Measurements from ENCODE around the gene OR2J1.

The OR2J1 gene

DNA sequence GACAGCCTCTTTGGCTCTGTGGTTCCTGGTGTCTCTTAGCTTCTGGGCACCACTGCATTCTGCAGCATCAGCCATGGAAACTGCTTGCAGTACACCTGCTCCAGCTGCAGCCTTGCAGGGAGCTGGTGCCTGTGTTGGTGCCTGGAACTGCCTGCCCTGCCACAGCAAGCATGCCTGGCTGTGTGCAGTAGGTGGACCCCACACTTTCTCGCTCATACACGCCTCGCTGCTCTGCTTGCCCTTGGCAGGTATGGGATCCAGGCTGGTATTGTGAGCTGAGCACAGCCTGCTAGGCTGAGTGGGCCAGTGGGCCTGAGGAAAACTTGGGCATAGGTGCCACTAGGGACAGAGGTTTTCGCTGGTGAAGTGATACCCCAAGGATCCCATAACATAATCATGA, 31.4 kb downstream of the OR2J1 start:
- Histone ChIP-seq H3K27ac (ENCODE audit: extremely low read depth, low read depth, low read length) (no peak overlapping the region), H3K4me3 (ENCODE audit: low read depth, low read length) (no peak overlapping the region), H3K36me3 (ENCODE audit: control insufficient read depth in 2 of 2, insufficient read depth in 1 of 2, low read length in 2 of 2) (no peaks in the 10 kb centered on the region), H3K9me3 (ENCODE audit: control insufficient read depth, insufficient read depth, low read depth, low read length) (no peaks in the 10 kb centered on the region), H3K4me1 (ENCODE audit: control insufficient read depth, insufficient read depth, low read length) (no peaks in the 10 kb centered on the region)
- POLR2A ChIA-PET = no interaction called here
- no peak for TF ChIP-seq OVOL3 (tag by site-specific recombination; IDR thresholded peaks at IDR 0.05)
- TF ChIP-seq SP3 (tag by site-specific recombination; IDR thresholded peaks at IDR 0.05) = no peak
- TF ChIP-seq SP7 (tag by site-specific recombination; IDR thresholded peaks at IDR 0.05) = no peak
- TF ChIP-seq MEIS1 (CRISPR knock-in tag; IDR thresholded peaks at IDR 0.05; ENCODE audit: borderline replicate concordance) = no peak
- TF ChIP-seq HOXA7 (CRISPR knock-in tag; IDR thresholded peaks at IDR 0.05; ENCODE audit: borderline replicate concordance) = no peak
- TF ChIP-seq ZBTB44 (tag by site-specific recombination; IDR thresholded peaks at IDR 0.05) = no peak
- TF ChIP-seq, protein P1, sequence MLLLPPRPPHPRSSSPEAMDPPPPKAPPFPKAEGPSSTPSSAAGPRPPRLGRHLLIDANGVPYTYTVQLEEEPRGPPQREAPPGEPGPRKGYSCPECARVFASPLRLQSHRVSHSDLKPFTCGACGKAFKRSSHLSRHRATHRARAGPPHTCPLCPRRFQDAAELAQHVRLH (tag by site-specific recombination; IDR thresholded peaks at IDR 0.05) = no peak
- no peak for TF ChIP-seq ZNF449 (tag by site-specific recombination; IDR thresholded peaks at IDR 0.05)
- no peak for TF ChIP-seq MZF1 (tag by site-specific recombination; IDR thresholded peaks at IDR 0.05; ENCODE audit: borderline replicate concordance)
- TF ChIP-seq IKZF3 (tag by site-specific recombination; IDR thresholded peaks at IDR 0.05) = no peak
- TF ChIP-seq REST (tag by site-specific recombination; IDR thresholded peaks at IDR 0.05) = no peak
- TF ChIP-seq ZNF175 (tag by site-specific recombination; IDR thresholded peaks at IDR 0.05) = no peak
- no peak for TF ChIP-seq KLF9 (tag by site-specific recombination; IDR thresholded peaks at IDR 0.05; ENCODE audit: low read depth)
- TF ChIP-seq ZNF214 (tag by site-specific recombination; IDR thresholded peaks at IDR 0.05; ENCODE audit: borderline replicate concordance) = no peak
- TF ChIP-seq, protein P2, sequence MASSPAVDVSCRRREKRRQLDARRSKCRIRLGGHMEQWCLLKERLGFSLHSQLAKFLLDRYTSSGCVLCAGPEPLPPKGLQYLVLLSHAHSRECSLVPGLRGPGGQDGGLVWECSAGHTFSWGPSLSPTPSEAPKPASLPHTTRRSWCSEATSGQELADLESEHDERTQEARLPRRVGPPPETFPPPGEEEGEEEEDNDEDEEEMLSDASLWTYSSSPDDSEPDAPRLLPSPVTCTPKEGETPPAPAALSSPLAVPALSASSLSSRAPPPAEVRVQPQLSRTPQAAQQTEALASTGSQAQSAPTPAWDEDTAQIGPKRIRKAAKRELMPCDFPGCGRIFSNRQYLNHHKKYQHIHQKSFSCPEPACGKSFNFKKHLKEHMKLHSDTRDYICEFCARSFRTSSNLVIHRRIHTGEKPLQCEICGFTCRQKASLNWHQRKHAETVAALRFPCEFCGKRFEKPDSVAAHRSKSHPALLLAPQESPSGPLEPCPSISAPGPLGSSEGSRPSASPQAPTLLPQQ (tag by site-specific recombination; IDR thresholded peaks at IDR 0.05) = no peak
- TF ChIP-seq ZNF350 (tag by site-specific recombination; IDR thresholded peaks at IDR 0.05) = no peak
- no peak for TF ChIP-seq ZNF707 (tag by site-specific recombination; IDR thresholded peaks at IDR 0.05)
- TF ChIP-seq, protein P3, sequence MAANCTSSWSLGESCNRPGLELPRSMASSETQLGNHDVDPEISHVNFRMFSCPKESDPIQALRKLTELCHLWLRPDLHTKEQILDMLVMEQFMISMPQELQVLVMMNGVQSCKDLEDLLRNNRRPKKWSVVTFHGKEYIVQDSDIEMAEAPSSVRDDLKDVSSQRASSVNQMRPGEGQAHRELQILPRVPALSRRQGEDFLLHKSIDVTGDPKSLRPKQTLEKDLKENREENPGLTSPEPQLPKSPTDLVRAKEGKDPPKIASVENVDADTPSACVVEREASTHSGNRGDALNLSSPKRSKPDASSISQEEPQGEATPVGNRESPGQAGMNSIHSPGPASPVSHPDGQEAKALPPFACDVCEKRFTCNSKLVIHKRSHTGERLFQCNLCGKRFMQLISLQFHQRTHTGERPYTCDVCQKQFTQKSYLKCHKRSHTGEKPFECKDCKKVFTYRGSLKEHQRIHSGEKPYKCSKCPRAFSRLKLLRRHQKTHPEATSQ (tag by site-specific recombination; IDR thresholded peaks at IDR 0.05) = no peak
- CTCF ChIA-PET = no interaction called here

All from HEK293 (cell line).